ENCODE measurements around the gene GRIN3B.

- no peak for TF ChIP-seq POLR2A (IDR thresholded peaks at IDR 0.05)
- no peak for TF ChIP-seq CTCF (IDR thresholded peaks at IDR 0.05)
These were observed 35.2 kb upstream of the GRIN3B start for GRCh38 chr19:964761-965694.
